GM23338 (cell line): ENCODE measurements around the gene RPTOR. TPM values are rescaled to one million over a fixed set of nuclear protein-coding genes. Genes with fewer than 3 reads are reported as not detected.
A peak's percentile ranks its signal among the peaks of the same experiment; 100 is the strongest.

Experiments
- ATAC-seq: fragments of 200-7000 bp; cut with Tn5 transposase; 3 replicates; pipeline ENCODE4 v1.9.1; 2020
- DNase-seq: peaks from one replicate; pipeline ENCODE4 v3.0.0-alpha.2; 2015; ENCODE audit warnings: low spot score
- H2AFZ ChIP-seq: fragments of 200-600 bp; sonication (generic); 2 replicates; pipeline ENCODE4 v1.8.0; 2016; ENCODE audit warnings: antibody characterized with exemption, mild to moderate bottlenecking, moderate library complexity
- H3F3A ChIP-seq: fragments of 200-600 bp; sonication (generic); replicated peaks from 2 replicates; pipeline ENCODE4 v1.8.0; 2017; ENCODE audit warnings: antibody characterized with exemption, mixed run types, low read depth
- H3K27ac ChIP-seq: fragments of 200-600 bp; sonication (generic); 2 replicates; pipeline ENCODE4 v1.6.1; 2016; ENCODE audit warnings: low read depth
- H3K27me3 ChIP-seq: fragments of 200-600 bp; sonication (generic); 2 replicates; pipeline ENCODE4 v1.8.0; 2016; ENCODE audit warnings: mild to moderate bottlenecking, mixed run types, moderate library complexity; ENCODE audit not compliant: insufficient read depth
- H3K36me3 ChIP-seq: fragments of 200-600 bp; sonication (generic); 2 replicates; pipeline ENCODE4 v1.8.0; 2016; ENCODE audit warnings: mild to moderate bottlenecking; ENCODE audit not compliant: insufficient read depth
- H3K4me1 ChIP-seq: fragments of 200-600 bp; sonication (generic); 2 replicates; pipeline ENCODE4 v1.8.0; 2016; ENCODE audit warnings: mild to moderate bottlenecking, moderate library complexity; ENCODE audit not compliant: insufficient read depth
- H3K4me2 ChIP-seq: fragments of 200-600 bp; sonication (generic); 2 replicates; pipeline ENCODE4 v1.7.1; 2017; ENCODE audit warnings: mixed run types
- H3K4me3 ChIP-seq: fragments of 200-600 bp; sonication (generic); 2 replicates; pipeline ENCODE4 v1.6.1; 2016; ENCODE audit warnings: mixed run types
- H3K79me2 ChIP-seq: fragments of 200-600 bp; sonication (generic); replicated peaks from 2 replicates; pipeline ENCODE4 v1.8.0; 2017; ENCODE audit warnings: mild to moderate bottlenecking; ENCODE audit not compliant: insufficient read depth
- H3K9me2 ChIP-seq: fragments of 200-600 bp; sonication (generic); 2 replicates; pipeline ENCODE4 v1.8.0; 2017; ENCODE audit not compliant: insufficient read depth
- H4K20me1 ChIP-seq: fragments of 200-600 bp; sonication (generic); replicated peaks from 2 replicates; pipeline ENCODE4 v1.8.0; 2017; ENCODE audit warnings: mild to moderate bottlenecking; ENCODE audit not compliant: insufficient read depth
- H3K27ac Mint-ChIP-seq: 2 replicates; pipeline ENCODE4 v1.8.0; 2020; ENCODE audit warnings: inconsistent platforms, mild to moderate bottlenecking, moderate library complexity, mixed read lengths
- H3K27me3 Mint-ChIP-seq: 3 replicates; pipeline ENCODE4 v1.8.0; 2022; ENCODE audit warnings: low read depth, mild to moderate bottlenecking, moderate library complexity, mixed read lengths, inconsistent platforms; ENCODE audit not compliant: insufficient read depth, poor library complexity
- H3K36me3 Mint-ChIP-seq: 3 replicates; pipeline ENCODE4 v1.8.0; 2021; ENCODE audit warnings: low read depth, mild to moderate bottlenecking, inconsistent platforms, moderate library complexity, mixed read lengths
- H3K4me1 Mint-ChIP-seq: 3 replicates; pipeline ENCODE4 v1.8.0; 2020; ENCODE audit warnings: mild to moderate bottlenecking, inconsistent platforms, mixed read lengths
- H3K4me3 Mint-ChIP-seq: 3 replicates; pipeline ENCODE4 v1.8.0; 2021; ENCODE audit warnings: moderate library complexity, mild to moderate bottlenecking, inconsistent platforms, mixed read lengths
- H3K9me3 Mint-ChIP-seq: 3 replicates; pipeline ENCODE4 v1.8.0; 2020; ENCODE audit warnings: moderate library complexity, mild to moderate bottlenecking, inconsistent platforms, mixed read lengths
- CREB1 ChIP-seq: fragments of 250-450 bp; sonication (Bioruptor Pico); IDR thresholded peaks from 2 replicates; pipeline ENCODE4 v1.5.0; 2020; ENCODE audit warnings: low read depth, mild to moderate bottlenecking, moderate library complexity
- CTCF ChIP-seq, 2 experiments: fragments of 200-600 bp in 1 of 2; sonication (generic) in 1 of 2; conservative IDR thresholded peaks; 2 replicates each; pipeline versions ENCODE4 v1.5.1 to v1.6.1; 2016 to 2017; ENCODE audit warnings: antibody characterized with exemption in 2 of 2, low read depth in 2 of 2, mild to moderate bottlenecking in 2 of 2, moderate library complexity in 1 of 2
- EZH2 ChIP-seq: fragments of 200-600 bp; sonication (generic); IDR thresholded peaks from one replicate; pipeline ENCODE4 v1.8.0; 2017; ENCODE audit warnings: antibody characterized with exemption, mild to moderate bottlenecking, low read depth; ENCODE audit not compliant: unreplicated experiment
- EZH2phosphoT487 ChIP-seq: fragments of 200-600 bp; sonication (generic); IDR thresholded peaks from one replicate; pipeline ENCODE4 v1.8.1; 2018; ENCODE audit warnings: antibody characterized with exemption; ENCODE audit not compliant: unreplicated experiment
- NANOG ChIP-seq: IDR thresholded peaks from 2 replicates; pipeline ENCODE4 v1.6.1; 2016; ENCODE audit warnings: antibody characterized with exemption, borderline replicate concordance
- POLR2AphosphoS5 ChIP-seq: IDR thresholded peaks from 2 replicates; pipeline ENCODE4 v1.6.1; 2016; ENCODE audit warnings: antibody characterized with exemption, low read depth
- REST ChIP-seq: IDR thresholded peaks from one replicate; pipeline ENCODE4 v1.6.1; 2018; ENCODE audit warnings: antibody characterized with exemption; ENCODE audit not compliant: unreplicated experiment
- STAT1 ChIP-seq: IDR thresholded peaks from one replicate; pipeline ENCODE4 v1.6.1; 2016; ENCODE audit warnings: antibody characterized with exemption; ENCODE audit not compliant: unreplicated experiment
- ZNF114 ChIP-seq: fragments of 250-450 bp; sonication (Bioruptor Pico); IDR thresholded peaks from 2 replicates; pipeline ENCODE4 v1.5.0; 2020; ENCODE audit warnings: mild to moderate bottlenecking, moderate library complexity
- ZNF331 ChIP-seq: fragments of 250-450 bp; sonication (Bioruptor Pico); IDR thresholded peaks from 2 replicates; pipeline ENCODE4 v1.5.0; 2020; ENCODE audit warnings: low read depth, mild to moderate bottlenecking, moderate library complexity
- ZNF462 ChIP-seq: fragments of 250-450 bp; sonication (Bioruptor Pico); IDR thresholded peaks from 2 replicates; pipeline ENCODE4 v1.5.0; 2020; ENCODE audit warnings: mild to moderate bottlenecking, moderate library complexity
- polyA plus RNA-seq: library from polyadenylated mRNA; unstranded; fragments of >200 nt; fragmentation: Nextera tagmentation; extraction: Ambion mirVana; gene quantifications from 2 replicates; pipeline ENCODE4 v1.2.1, GENCODE V29; 2016
- total RNA-seq: library from RNA; depleted of rRNA; stranded (reverse); fragments of >200 nt; shearing (Covaris generic); gene quantifications from 2 replicates; pipeline ENCODE4 v1.2.3, GENCODE V29; 2014
- TF ChIP-seq, protein P1 (sequence below): IDR thresholded peaks from 2 replicates; pipeline ENCODE4 v1.6.1; 2016; ENCODE audit warnings: antibody characterized with exemption

The RPTOR gene
- total and polyA plus RNA-seq, 2 experiments from 2014 or later = 9.5 to 38.0 TPM

DNA sequence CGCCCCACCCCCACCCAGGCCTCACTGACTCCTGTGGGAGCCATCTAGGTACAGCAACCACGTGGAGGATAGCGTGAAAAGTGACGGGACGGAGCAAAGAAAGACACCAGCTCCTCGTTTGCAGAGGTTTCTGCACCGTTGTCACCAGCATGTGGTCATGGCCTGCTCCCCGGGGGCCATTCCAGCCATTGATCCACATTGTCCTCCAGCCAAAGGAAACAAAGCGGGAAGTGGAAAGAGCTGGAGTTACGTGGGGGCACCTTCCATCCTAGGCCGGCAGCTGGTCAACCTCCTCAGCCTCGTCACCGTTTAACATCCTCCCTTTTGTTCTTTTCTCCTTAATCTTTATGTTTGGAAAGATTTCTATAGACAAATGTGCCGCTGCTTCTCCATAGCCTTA, 153.7 kb downstream of the RPTOR start:
- Histone ChIP-seq H3K4me1 (peaks cover 15% of the 10 kb centered on the region), H3K4me2 (no peak overlapping the region), H3K4me3 (no peak overlapping the region), H2AFZ (no peak overlapping the region), H3K9me2 (peaks cover 9% of the 10 kb centered on the region; the same call in 1 of the 2 replicates), H3K36me3 (no peaks in the 10 kb centered on the region; the same call in 1 of the 2 replicates), H4K20me1 (no peaks in the 10 kb centered on the region), H3K79me2 (peaks cover 76% of the 10 kb centered on the region), H3K27me3 (no peaks in the 10 kb centered on the region), H3F3A (no peaks in the 10 kb centered on the region), H3K27ac (no peak overlapping the region)
- Mint-ChIP-seq H3K27me3 (peaks cover 10% of the 10 kb centered on the region), H3K4me1 (peaks cover 61% of the 10 kb centered on the region), H3K36me3 (peaks cover 5% of the 10 kb centered on the region), H3K4me3 (no peak overlapping the region), H3K9me3 (peaks cover 9% of the 10 kb centered on the region), H3K27ac (no peak overlapping the region)
- TF ChIP-seq EZH2phosphoT487 (no peak), EZH2 (no peak), ZNF331 (CRISPR knock-in tag) (no peak), CREB1 (CRISPR knock-in tag) (no peak), REST (no peak), POLR2AphosphoS5 (no peak), STAT1 (no peak), CTCF (conservative IDR thresholded peaks at IDR 0.05; ENCODE audit: low read depth in 2 of 2) (no peak), NANOG (no peak), ZNF114 (CRISPR knock-in tag) (no peak), ZNF462 (CRISPR knock-in tag) (no peak)
- TF ChIP-seq, protein P1, sequence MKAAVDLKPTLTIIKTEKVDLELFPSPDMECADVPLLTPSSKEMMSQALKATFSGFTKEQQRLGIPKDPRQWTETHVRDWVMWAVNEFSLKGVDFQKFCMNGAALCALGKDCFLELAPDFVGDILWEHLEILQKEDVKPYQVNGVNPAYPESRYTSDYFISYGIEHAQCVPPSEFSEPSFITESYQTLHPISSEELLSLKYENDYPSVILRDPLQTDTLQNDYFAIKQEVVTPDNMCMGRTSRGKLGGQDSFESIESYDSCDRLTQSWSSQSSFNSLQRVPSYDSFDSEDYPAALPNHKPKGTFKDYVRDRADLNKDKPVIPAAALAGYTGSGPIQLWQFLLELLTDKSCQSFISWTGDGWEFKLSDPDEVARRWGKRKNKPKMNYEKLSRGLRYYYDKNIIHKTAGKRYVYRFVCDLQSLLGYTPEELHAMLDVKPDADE = no peak
- DNase-seq (no peak), ATAC-seq (peak; percentile 15; the same call in 1 of the 3 replicates)
